ENCODE data around the gene COG7. TPM values are rescaled to one million over a fixed set of nuclear protein-coding genes. Genes with fewer than 3 reads are reported as not detected.
A peak's percentile ranks its signal among the peaks of the same experiment; 100 is the strongest.

COG7 gene
- total RNA-seq, 6 experiments from 2014 or later, result 17.7 to 21.2 (median 19.7) TPM

DNA sequence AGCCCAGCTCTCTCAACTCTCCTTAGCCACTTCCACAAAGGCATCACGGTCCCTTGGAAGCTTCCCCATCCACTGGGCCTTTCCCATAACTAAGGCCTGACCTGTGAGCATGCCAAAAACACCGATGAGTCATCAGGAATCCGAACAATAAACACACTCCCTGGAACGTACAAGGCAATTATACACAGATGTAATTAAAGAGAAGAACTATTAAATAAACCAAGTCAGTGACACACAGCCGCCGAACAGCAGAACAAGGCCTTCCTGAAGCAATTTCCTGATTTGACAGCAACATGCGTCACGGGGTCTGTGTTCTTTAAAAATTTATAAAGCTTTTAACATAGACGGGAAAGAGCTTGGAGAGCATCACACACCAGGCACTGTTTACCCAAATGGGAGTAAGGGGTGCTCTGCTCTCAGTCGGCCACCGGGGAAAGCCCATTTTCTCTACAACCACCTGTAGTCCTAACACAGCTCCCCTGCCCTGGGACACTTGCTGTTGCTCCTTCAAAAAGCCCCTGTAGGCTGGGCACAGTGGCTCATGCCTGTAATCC lies 29.4 kb downstream of the COG7 start:
- H3K36me3 Mint-ChIP-seq (ENCODE audit: low read depth), result peaks cover 15% of the 10 kb centered on the region
- DNase-seq, result peak; percentile 95
- peak overlapping the region; percentile 51 for H3K4me3 Mint-ChIP-seq
- no peak for TF ChIP-seq CTCF (IDR thresholded peaks at IDR 0.05)
- H3K4me1 Mint-ChIP-seq (ENCODE audit: low read depth), result peaks cover 30% of the 10 kb centered on the region
- no peaks in the 10 kb centered on the region for H3K9me3 Mint-ChIP-seq
- peak overlapping the region; percentile 94 for H3K27ac Mint-ChIP-seq
- H3K27me3 Mint-ChIP-seq (ENCODE audit: insufficient read depth), result no peaks in the 10 kb centered on the region; the same call in 1 of the 2 replicates

- Mint-ChIP-seq H3K27me3 (ENCODE audit: insufficient read depth) (no peaks in the 10 kb centered on the region; the same call in 1 of the 2 replicates), H3K9me3 (no peaks in the 10 kb centered on the region), H3K27ac (peak overlapping the region; percentile 68), H3K4me3 (no peak overlapping the region; the same call in 1 of the 2 replicates), H3K36me3 (ENCODE audit: low read depth) (peaks cover 24% of the 10 kb centered on the region), H3K4me1 (ENCODE audit: low read depth) (peaks cover 30% of the 10 kb centered on the region)
- no peak for TF ChIP-seq CTCF (IDR thresholded peaks at IDR 0.05)
- peak; percentile 30 for DNase-seq
Observed at GRCh38 chr16:23420011-23420410, 33.0 kb downstream of the COG7 start.

DNA sequence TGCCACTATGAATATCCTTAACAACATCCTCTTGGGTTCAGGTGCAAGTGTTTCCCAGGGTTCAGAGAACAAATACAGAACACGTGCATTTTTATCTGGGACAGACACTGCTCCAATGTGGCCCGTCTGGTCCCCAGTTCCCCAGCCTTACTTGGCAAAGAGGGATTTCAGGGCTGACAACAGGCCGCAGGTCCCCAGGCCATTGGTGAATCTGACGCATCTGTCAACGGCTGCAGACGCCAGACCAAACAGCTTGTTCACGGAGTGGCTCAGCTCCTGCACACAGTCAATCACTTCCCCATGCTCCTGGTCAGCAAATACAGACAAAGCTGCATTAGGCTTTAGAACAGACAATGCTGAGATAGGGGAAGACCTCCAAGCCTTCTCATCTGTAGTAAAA lies 36.2 kb downstream of the COG7 start:
- H3K9me3 Mint-ChIP-seq, result no peaks in the 10 kb centered on the region
- no peak for DNase-seq
- TF ChIP-seq CTCF (IDR thresholded peaks at IDR 0.05), result no peak
- H3K4me3 Mint-ChIP-seq, result no peak overlapping the region
- H3K36me3 Mint-ChIP-seq (ENCODE audit: low read depth), result peaks cover 14% of the 10 kb centered on the region
- H3K27ac Mint-ChIP-seq, result no peak overlapping the region
- peaks cover 12% of the 10 kb centered on the region for H3K4me1 Mint-ChIP-seq (ENCODE audit: low read depth)
- H3K27me3 Mint-ChIP-seq (ENCODE audit: insufficient read depth), result peaks cover 3% of the 10 kb centered on the region; the same call in 1 of the 2 replicates

- peaks cover 22% of the 10 kb centered on the region for H3K36me3 Mint-ChIP-seq (ENCODE audit: low read depth)
- peaks cover 9% of the 10 kb centered on the region for H3K4me1 Mint-ChIP-seq (ENCODE audit: low read depth)
- no peaks in the 10 kb centered on the region for H3K9me3 Mint-ChIP-seq
- H3K27me3 Mint-ChIP-seq (ENCODE audit: insufficient read depth), result peaks cover 3% of the 10 kb centered on the region; the same call in 1 of the 2 replicates
- H3K27ac Mint-ChIP-seq, result no peak overlapping the region
- no peak overlapping the region for H3K4me3 Mint-ChIP-seq
- no peak for DNase-seq
- TF ChIP-seq CTCF (IDR thresholded peaks at IDR 0.05), result no peak
Observed at GRCh38 chr16:23414731-23415130, 38.3 kb downstream of the COG7 start.

DNA sequence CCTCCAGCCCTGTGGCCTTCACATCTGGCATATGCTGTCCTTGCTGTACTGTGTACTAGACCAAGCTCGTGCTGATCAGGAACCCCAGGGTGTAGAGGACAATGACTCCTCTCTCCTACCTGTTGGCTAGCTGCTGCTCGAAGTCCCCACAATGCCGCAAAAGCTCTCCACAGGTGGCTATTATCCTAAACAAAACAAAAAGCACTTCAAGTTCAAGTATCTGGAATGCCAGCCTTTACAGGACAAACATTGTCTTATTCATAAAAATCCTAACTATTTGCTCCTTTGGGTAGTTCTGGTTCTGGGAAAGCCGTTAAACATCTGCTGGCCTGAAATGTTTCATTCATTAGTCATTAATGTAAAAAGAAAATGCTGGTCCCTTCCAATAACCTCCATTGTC lies 42.8 kb downstream of the COG7 start:
- peak overlapping the region; percentile 46; the same call in 1 of the 2 replicates for H3K27ac Mint-ChIP-seq

More for the DNA sequence above, 42.8 kb downstream of the COG7 start:
- peaks cover 18% of the 10 kb centered on the region for H3K36me3 Mint-ChIP-seq (ENCODE audit: low read depth)
- no peaks in the 10 kb centered on the region for H3K9me3 Mint-ChIP-seq
- H3K4me1 Mint-ChIP-seq (ENCODE audit: low read depth), result peaks cover 30% of the 10 kb centered on the region
- no peak for TF ChIP-seq CTCF (IDR thresholded peaks at IDR 0.05)
- H3K4me3 Mint-ChIP-seq, result no peak overlapping the region
- DNase-seq, result peak; percentile 12
- peaks cover 3% of the 10 kb centered on the region; the same call in 1 of the 2 replicates for H3K27me3 Mint-ChIP-seq (ENCODE audit: insufficient read depth)
